Nucleus accumbens (tissue), 56 donors: ENCODE results near the gene MRPS16.

ENCODE experiments used
- DNase-seq, 56 donors: peaks; one replicate each; lab custom pipeline; 2025; lab: John Stamatoyannopoulos, UW

Gene MRPS16

DNA sequence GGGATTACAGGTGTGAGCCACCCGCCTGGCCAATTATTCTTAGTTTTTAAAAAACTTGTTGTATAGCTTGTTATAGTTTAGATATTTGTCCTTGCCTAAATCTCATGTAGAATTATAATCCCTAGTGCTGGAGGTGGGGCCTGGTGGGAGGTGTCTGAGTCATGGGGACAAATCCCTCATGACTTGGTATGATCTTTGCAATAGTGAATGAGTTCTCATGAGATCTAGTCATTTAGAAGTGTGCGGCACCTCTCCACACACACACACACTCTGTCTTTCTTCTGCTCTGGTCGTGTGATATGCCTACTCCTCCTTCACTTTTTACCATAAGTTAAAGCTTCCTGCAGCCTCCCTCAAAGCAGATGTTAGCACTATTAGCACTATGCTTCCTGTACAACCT, 47.4 kb downstream of the MRPS16 start:
- DNase-seq = no peak
